Uterus (tissue), 4 donors: ENCODE measurements around the gene NDEL1. TPM values are rescaled to one million over a fixed set of nuclear protein-coding genes. Genes with fewer than 3 reads are reported as not detected.

Experiments used
- DNase-seq, 2 donors: peaks; one replicate each; pipeline ENCODE4 v3.0.0-alpha.2; 2019 to 2020
- H3K27ac ChIP-seq, 2 donors: fragments of 200-600 bp; sonication (generic); 1 replicate in 1 of 2; 2 replicates in 1 of 2; pipeline ENCODE4 v1.5.1; 2016 to 2018
- H3K27me3 ChIP-seq, 2 donors: fragments of 200-600 bp; sonication (generic); one replicate each; pipeline ENCODE4 v1.5.1; 2018 to 2019; ENCODE audit warnings: control low read depth in 1 of 2
- H3K36me3 ChIP-seq, 2 donors: fragments of 200-600 bp; sonication (generic); one replicate each; pipeline ENCODE4 v1.5.1; 2019; ENCODE audit warnings: control low read depth in 1 of 2
- H3K4me1 ChIP-seq, 2 donors: fragments of 200-600 bp; sonication (generic); one replicate each; pipeline ENCODE4 v1.5.1; 2018 to 2019; ENCODE audit warnings: control low read depth in 1 of 2
- H3K4me3 ChIP-seq, 2 donors: fragments of 200-600 bp; sonication (generic); 1 replicate in 1 of 2; 2 replicates in 1 of 2; pipeline ENCODE4 v1.5.1; 2018 to 2019; ENCODE audit warnings: mild to moderate bottlenecking in 1 of 2
- H3K9me3 ChIP-seq, 2 donors: fragments of 200-600 bp; sonication (generic); one replicate each; pipeline ENCODE4 v1.5.1; 2019; ENCODE audit warnings: control low read depth in 1 of 2
- POLR2A ChIP-seq, 2 donors: fragments of 450-650 bp; IDR thresholded peaks; one replicate each; pipeline ENCODE4 v1.6.1; 2016; ENCODE audit warnings: antibody characterized with exemption in 2 of 2, mild to moderate bottlenecking in 1 of 2, moderate library complexity in 1 of 2
- intact Hi-C: fragments of 100-400 bp; cut with DNase I; formaldehyde crosslinking; loops from one replicate; pipeline ENCODE4 v1.15.1; 2023; ENCODE audit warnings: low total_unique reads
- total RNA-seq, 4 donors: library from RNA; depleted of rRNA in 3 of 4; stranded (reverse); fragments of >200 nt in 3 of 4; gene quantifications; one replicate each; pipeline versions ENCODE4 v1.1.0 to v1.2.4, GENCODE V29; 2014 to 2023
- TF ChIP-seq, protein P1 (sequence below), 4 experiments: fragments of 200-600 bp in 2 of 4; fragments of 450-650 bp in 2 of 4; sonication (generic) in 2 of 4; IDR thresholded peaks; one replicate each; pipeline ENCODE4 v1.5.1; 2016 to 2019; ENCODE audit warnings: antibody characterized with exemption in 4 of 4, mild to moderate bottlenecking in 2 of 4, moderate library complexity in 1 of 4
- donor health status: DM: yes; HTN: yes; CAD: no.

Gene NDEL1
- total RNA-seq, 4 donors from 2014 or later = 19.5 to 114 (median 63.8) TPM

DNA sequence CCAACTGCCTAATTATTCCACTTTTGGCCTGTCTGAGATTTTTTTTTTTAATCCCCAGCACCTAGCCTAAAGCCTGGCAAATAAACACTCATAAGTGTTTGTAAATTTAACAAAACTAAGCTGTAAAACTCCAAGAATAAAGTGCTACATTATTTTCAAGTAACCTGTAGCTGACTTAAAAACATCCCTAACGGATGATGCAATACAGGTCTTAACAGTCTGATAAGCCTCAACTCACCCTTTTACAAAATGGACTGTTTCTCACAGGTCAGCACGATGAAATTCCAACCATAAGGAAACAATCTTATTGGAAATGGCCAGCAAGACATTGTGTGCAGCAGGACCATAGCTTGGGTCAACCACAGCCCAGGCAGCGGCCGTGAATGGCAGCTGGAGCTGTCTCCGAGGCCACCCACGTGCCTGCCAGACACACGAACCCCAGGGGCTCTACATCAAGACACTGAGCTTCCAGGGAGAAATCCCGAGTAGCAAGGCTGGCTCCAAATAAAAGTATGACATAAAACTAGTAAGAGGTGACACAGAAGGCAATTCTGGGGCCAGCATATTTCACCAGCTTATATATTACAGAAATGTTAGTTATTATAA, 58.9 kb downstream of the NDEL1 start:
- intact Hi-C loops = no loop called here
- H3K4me1 ChIP-seq = no peaks in the 10 kb centered on the region
- no peaks in the 10 kb centered on the region for H3K36me3 ChIP-seq
- no peak overlapping the region for H3K4me3 ChIP-seq
- H3K9me3 ChIP-seq = no peaks in the 10 kb centered on the region
- H3K27ac ChIP-seq = no peak overlapping the region
- TF ChIP-seq, protein P1, sequence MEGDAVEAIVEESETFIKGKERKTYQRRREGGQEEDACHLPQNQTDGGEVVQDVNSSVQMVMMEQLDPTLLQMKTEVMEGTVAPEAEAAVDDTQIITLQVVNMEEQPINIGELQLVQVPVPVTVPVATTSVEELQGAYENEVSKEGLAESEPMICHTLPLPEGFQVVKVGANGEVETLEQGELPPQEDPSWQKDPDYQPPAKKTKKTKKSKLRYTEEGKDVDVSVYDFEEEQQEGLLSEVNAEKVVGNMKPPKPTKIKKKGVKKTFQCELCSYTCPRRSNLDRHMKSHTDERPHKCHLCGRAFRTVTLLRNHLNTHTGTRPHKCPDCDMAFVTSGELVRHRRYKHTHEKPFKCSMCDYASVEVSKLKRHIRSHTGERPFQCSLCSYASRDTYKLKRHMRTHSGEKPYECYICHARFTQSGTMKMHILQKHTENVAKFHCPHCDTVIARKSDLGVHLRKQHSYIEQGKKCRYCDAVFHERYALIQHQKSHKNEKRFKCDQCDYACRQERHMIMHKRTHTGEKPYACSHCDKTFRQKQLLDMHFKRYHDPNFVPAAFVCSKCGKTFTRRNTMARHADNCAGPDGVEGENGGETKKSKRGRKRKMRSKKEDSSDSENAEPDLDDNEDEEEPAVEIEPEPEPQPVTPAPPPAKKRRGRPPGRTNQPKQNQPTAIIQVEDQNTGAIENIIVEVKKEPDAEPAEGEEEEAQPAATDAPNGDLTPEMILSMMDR (IDR thresholded peaks at IDR 0.05) = no peak
- no peak for TF ChIP-seq POLR2A (IDR thresholded peaks at IDR 0.05)
- no peaks in the 10 kb centered on the region for H3K27me3 ChIP-seq
- DNase-seq = no peak

DNA sequence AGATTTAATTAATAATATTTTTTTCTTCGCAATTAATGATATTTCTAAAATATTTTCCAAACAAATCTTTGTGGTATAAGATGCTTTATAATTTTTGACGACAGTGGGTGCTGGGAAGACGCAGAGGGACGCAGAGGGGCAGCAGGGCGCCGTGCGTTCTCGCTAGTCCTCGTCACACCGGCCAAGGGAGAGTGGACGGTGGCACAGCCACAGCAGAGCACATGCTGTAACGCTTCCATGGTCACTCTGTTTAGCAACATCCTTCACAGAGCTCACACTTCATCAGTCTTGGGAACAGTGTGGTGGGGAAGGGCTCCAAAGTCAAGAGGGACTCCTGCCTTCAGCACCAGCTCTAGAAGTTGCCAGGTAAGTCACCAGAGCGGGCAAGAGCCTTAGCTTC, 60.4 kb downstream of the NDEL1 start:
- no peaks in the 10 kb centered on the region for H3K9me3 ChIP-seq

DNA sequence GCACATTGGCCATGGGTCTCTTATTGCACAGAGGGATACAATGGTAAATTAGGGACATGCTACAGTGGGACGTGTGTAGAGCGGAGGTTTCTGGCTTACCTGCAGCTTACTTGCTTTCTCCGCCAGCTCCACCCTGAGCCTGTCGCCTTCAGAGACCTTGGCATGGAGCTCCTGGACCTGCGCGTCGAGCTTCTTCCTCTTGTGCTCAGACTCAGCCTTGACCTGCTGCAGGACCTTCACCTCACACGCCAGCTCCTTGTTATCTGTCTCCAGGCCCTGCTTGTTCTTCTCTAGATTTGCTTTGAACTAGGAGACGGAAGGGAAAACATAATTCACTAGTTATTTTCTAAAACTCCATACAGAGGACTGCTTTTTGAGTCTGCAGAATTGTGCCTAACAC, 63.5 kb downstream of the NDEL1 start:
- H3K9me3 ChIP-seq = no peaks in the 10 kb centered on the region
- no peak for TF ChIP-seq POLR2A (IDR thresholded peaks at IDR 0.05)
- TF ChIP-seq, protein P1 (IDR thresholded peaks at IDR 0.05) = no peak
- H3K27me3 ChIP-seq = no peaks in the 10 kb centered on the region
- intact Hi-C loops = no loop called here
- no peaks in the 10 kb centered on the region for H3K36me3 ChIP-seq
- DNase-seq = no peak
- no peak overlapping the region for H3K27ac ChIP-seq
- H3K4me1 ChIP-seq = no peaks in the 10 kb centered on the region
- H3K4me3 ChIP-seq = no peak overlapping the region

More for the DNA sequence above, 60.4 kb downstream of the NDEL1 start:
- no peak overlapping the region for H3K4me3 ChIP-seq
- TF ChIP-seq POLR2A (IDR thresholded peaks at IDR 0.05) = no peak
- TF ChIP-seq, protein P1 (IDR thresholded peaks at IDR 0.05) = no peak
- intact Hi-C loops = no loop called here
- H3K36me3 ChIP-seq = no peaks in the 10 kb centered on the region
- H3K27ac ChIP-seq = no peak overlapping the region
- no peaks in the 10 kb centered on the region for H3K27me3 ChIP-seq
- H3K4me1 ChIP-seq = no peaks in the 10 kb centered on the region
- no peak for DNase-seq

DNA sequence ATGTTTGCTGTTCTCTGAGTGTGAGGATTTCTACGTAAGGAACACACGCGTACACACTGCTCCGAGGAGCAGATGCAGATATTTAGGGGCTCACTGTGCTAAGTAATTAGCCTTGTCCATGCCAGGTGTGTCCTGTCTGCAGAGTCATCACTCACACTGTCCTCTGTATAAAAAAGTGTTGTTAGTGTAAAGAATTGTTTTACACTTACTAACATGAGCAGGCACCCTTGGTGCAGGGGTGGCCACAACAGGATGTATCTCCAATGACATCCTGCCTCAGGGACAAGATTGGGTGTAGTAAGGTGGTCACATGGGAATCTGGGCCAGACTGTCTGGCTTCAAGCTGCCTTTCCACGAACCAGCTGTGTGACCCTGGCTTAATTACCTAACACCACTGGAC, 63.9 kb downstream of the NDEL1 start:
- H3K9me3 ChIP-seq = no peaks in the 10 kb centered on the region
- no peaks in the 10 kb centered on the region for H3K4me1 ChIP-seq
- intact Hi-C loops = no loop called here
- no peak overlapping the region for H3K27ac ChIP-seq
- no peak overlapping the region for H3K4me3 ChIP-seq
- H3K36me3 ChIP-seq = no peaks in the 10 kb centered on the region
- TF ChIP-seq POLR2A (IDR thresholded peaks at IDR 0.05) = no peak
- TF ChIP-seq, protein P1 (IDR thresholded peaks at IDR 0.05) = no peak
- DNase-seq = no peak
- no peaks in the 10 kb centered on the region for H3K27me3 ChIP-seq

DNA sequence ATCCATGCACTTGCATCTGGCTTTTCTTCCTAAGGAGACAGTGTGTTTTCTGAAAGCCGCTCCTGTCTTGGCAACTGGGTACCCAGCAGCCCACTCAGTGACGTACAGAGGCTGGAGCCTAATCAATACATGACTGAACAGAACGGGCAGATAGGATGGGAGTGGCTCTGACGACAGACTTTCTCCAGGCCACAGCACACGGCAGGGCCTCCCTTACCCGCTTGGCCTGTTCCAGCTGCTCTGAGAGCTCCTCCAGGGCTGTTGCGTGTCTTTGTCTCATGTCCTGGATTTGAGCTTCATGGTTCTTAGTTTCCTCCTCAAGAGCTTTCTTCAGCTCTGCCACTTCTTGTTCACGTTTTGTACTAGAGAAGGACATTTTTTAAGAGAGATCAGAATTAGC, 64.9 kb downstream of the NDEL1 start:
- TF ChIP-seq POLR2A (IDR thresholded peaks at IDR 0.05) = no peak
- TF ChIP-seq, protein P1 (IDR thresholded peaks at IDR 0.05) = no peak
- Histone ChIP-seq H3K9me3 (no peaks in the 10 kb centered on the region), H3K4me1 (no peaks in the 10 kb centered on the region), H3K36me3 (no peaks in the 10 kb centered on the region), H3K4me3 (no peak overlapping the region), H3K27ac (no peak overlapping the region), H3K27me3 (no peaks in the 10 kb centered on the region)
- intact Hi-C loops = no loop called here
- no peak for DNase-seq
